Esophagus muscularis mucosa (tissue), 4 donors: ENCODE measurements around the gene HFM1.
"Not testable (repeated sequence)": the region's sequence is repeated elsewhere in the genome, so short reads cannot be mapped to it uniquely, and the experiment has no call there.

Experiments used
- EP300 ChIP-seq: sonication (generic); formaldehyde crosslinking; IDR thresholded peaks from one replicate; pipeline ENCODE4 v1.6.1; 2017; ENCODE audit warnings: antibody characterized with exemption
- POLR2AphosphoS5 ChIP-seq, 2 donors: sonication (generic); formaldehyde crosslinking; IDR thresholded peaks; one replicate each; pipeline ENCODE4 v1.6.1; 2017; ENCODE audit warnings: antibody characterized with exemption in 2 of 2
- TF ChIP-seq, protein P1 (sequence below), 3 experiments: fragments of 200-600 bp in 2 of 3; fragments of 450-650 bp in 1 of 3; sonication (generic) in 2 of 3; IDR thresholded peaks; one replicate each; pipeline ENCODE4 v1.5.1; 2017 to 2019; ENCODE audit warnings: antibody characterized with exemption in 3 of 3, mild to moderate bottlenecking in 2 of 3, moderate library complexity in 1 of 3

DNA sequence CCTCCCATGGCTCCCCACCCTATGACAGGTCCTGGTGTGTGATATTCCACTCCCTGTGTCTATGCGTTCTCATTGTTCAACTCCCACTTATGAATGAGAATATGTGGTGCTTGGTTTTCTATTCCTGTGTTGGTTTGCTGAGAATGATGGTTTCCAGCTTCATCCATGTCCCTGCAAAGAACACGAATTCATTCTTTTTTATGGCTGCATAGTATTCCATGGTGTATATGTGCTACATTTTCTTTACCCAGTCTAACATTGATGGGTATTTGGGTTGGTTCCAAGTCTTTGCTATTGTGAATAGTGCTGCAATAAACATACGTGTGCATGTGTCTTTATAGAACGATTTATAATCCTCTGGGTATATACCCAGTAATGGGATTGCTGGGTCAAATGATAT is 17.9 kb upstream of the HFM1 start:
- TF ChIP-seq, protein P1, sequence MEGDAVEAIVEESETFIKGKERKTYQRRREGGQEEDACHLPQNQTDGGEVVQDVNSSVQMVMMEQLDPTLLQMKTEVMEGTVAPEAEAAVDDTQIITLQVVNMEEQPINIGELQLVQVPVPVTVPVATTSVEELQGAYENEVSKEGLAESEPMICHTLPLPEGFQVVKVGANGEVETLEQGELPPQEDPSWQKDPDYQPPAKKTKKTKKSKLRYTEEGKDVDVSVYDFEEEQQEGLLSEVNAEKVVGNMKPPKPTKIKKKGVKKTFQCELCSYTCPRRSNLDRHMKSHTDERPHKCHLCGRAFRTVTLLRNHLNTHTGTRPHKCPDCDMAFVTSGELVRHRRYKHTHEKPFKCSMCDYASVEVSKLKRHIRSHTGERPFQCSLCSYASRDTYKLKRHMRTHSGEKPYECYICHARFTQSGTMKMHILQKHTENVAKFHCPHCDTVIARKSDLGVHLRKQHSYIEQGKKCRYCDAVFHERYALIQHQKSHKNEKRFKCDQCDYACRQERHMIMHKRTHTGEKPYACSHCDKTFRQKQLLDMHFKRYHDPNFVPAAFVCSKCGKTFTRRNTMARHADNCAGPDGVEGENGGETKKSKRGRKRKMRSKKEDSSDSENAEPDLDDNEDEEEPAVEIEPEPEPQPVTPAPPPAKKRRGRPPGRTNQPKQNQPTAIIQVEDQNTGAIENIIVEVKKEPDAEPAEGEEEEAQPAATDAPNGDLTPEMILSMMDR (IDR thresholded peaks at IDR 0.05) = not testable (repeated sequence)
- not testable (repeated sequence) for TF ChIP-seq EP300; POLR2AphosphoS5 (IDR thresholded peaks at IDR 0.05)
